Motor neuron (in vitro differentiated cells): Measurements from ENCODE around the gene CDH20. TPM values are rescaled to one million over a fixed set of nuclear protein-coding genes. Genes with fewer than 3 reads are reported as not detected.

Source experiments
- ATAC-seq, 8 experiments: fragments of 200-7000 bp; cut with Tn5 transposase; replicated peaks in 6 of 8; 2 replicates each; pipeline ENCODE4 v1.8.0; 2021; ENCODE audit warnings: mild to moderate bottlenecking in 8 of 8, moderate library complexity in 8 of 8
- H3K27ac ChIP-seq, 2 donors: fragments of 250-450 bp; sonication (Bioruptor Pico); 2 replicates each; pipeline ENCODE4 v1.9.0; 2021; ENCODE audit warnings: antibody characterized with exemption in 2 of 2, mild to moderate bottlenecking in 2 of 2, moderate library complexity in 1 of 2
- H3K4me1 ChIP-seq, 2 donors: fragments of 250-450 bp; sonication (Bioruptor Pico); replicated peaks in 1 of 2; 2 replicates each; pipeline ENCODE4 v1.6.1; 2021; ENCODE audit warnings: antibody characterized with exemption in 2 of 2, mild to moderate bottlenecking in 2 of 2, moderate library complexity in 1 of 2
- H3K4me3 ChIP-seq, 5 donors: fragments of 250-450 bp; sonication (Bioruptor Pico); 2 replicates each; pipeline ENCODE4 v1.9.0; 2021; ENCODE audit warnings: antibody characterized with exemption in 5 of 5, mild to moderate bottlenecking in 5 of 5, moderate library complexity in 4 of 5
- WGBS, 10 experiments: fragments of 450-650 bp; shearing (Covaris generic); methylation state at CpG; one replicate each; pipeline ENCODE4 v1.0.0; 2022; 5-methylcytosine and 5-hydroxymethylcytosine counted together
- in situ Hi-C, 9 experiments: fragments of 400-800 bp; cut with MboI; loops; one replicate each; pipeline ENCODE4 v1.15.0; 2021; ENCODE audit warnings: low sequenced_read_pairs in 9 of 9, low pct_unique_long_range_greater_than_20kb in 2 of 9; ENCODE audit not compliant: unreplicated experiment in 9 of 9
- total RNA-seq, 8 experiments: library from RNA; unstranded; fragments of 300-600 nt; gene quantifications; 2 replicates each; pipeline versions ENCODE4 v1.2.3 to v1.2.4, GENCODE V29; 2022

The CDH20 gene
- total RNA-seq, 8 experiments from 2014 or later = 5.4 to 38.9 (median 8.8) TPM; not detected in 3

- peaks cover 7 to 22% of the 10 kb centered on the region in 2 donors for H3K4me1 ChIP-seq
- H3K4me3 ChIP-seq = no peak overlapping the region
- no peak overlapping the region for H3K27ac ChIP-seq
- WGBS, 10 experiments = 17 to 80% (median 51%) methylated on average over 1 to 3 of the region's 3 CpGs; no CpG with 5 or more reads in 3 of the 10 experiments
- ATAC-seq = peak in 5 of 8 experiments; percentile 33 to 81 (median 45)
- in situ Hi-C loops = loop anchor here in 8 of 9 experiments (10.0 to 25.0 kb wide), 7 partner anchors 160 to 1510 kb away; partner anchors contain the start of gene CDH20 (in 1 of the 8)
These were observed 164.2 kb downstream of the CDH20 start for GRCh38 chr18:61497422-61497821.

DNA sequence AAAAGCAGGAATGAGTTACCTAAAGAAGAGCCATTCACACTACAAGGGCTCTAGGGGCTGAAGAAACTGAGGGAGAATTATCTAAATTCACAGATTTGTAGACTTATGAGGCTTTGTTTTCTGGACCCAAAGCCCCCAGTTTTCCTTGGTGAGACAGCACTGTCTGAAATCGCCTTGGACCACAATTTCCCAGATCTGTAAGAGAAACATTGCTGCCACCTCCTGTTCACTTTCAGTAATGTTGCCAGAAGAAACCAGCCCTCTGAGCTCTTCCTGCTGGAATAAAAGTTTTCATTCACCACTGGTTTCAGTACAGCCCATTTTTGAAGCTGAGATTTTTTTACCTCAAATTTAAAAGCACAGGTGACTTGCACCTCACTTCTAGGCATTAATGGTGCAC is 169.2 kb downstream of the CDH20 start:
- in situ Hi-C loops = no loop called here
- no peak overlapping the region for H3K27ac ChIP-seq
- WGBS, 10 experiments = 0% methylated on average over 1 of the region's 1 CpG; no CpG with 5 or more reads in 4 of the 10 experiments
- peaks cover 5 to 14% of the 10 kb centered on the region in 2 donors for H3K4me1 ChIP-seq
- no peak overlapping the region for H3K4me3 ChIP-seq
- ATAC-seq = peak; percentile 64 to 81 (median 74)

DNA sequence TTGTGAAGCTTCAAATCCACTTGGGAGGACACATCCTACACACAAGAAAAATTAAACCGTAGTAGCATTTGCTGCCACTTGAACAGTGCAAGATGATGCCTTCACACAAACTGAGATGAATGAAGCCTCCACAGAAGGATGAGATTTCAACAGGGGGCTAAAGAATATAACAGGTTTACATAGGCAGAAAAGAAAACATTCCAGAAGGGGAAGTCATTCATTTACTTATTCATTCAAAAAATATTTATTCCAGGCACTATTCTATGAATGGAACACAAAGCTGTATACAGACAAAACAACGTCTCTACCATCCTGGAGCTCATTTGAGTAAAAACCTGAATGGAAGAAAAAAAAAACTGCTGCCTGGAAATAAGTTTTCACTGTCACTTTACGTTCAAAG is 170.5 kb downstream of the CDH20 start:
- H3K4me1 ChIP-seq = peaks cover 5 to 10% of the 10 kb centered on the region in 2 donors
- H3K27ac ChIP-seq = no peak overlapping the region
- 20 to 67% (median 55%) methylated on average over 2 to 3 of the region's 3 CpGs; no CpG with 5 or more reads in 1 of the 10 experiments for WGBS, 10 experiments
- no peak overlapping the region for H3K4me3 ChIP-seq
- in situ Hi-C loops = no loop called here
- peak in 1 of 8 experiments; percentile 34 for ATAC-seq

GRCh38 chr18:61528961-61529360 is 195.7 kb downstream of the CDH20 start:
- peak in 1 of 8 experiments; percentile 19 for ATAC-seq
- Histone ChIP-seq H3K4me1 (peaks cover 0 to 3% of the 10 kb centered on the region in 2 donors), H3K4me3 (no peak overlapping the region), H3K27ac (no peak overlapping the region)
- WGBS, 10 experiments = 60 to 90% (median 80%) methylated on average over 1 to 6 of the region's 6 CpGs; no CpG with 5 or more reads in 1 of the 10 experiments
- in situ Hi-C loops = no loop called here

- no peak for ATAC-seq
- Histone ChIP-seq H3K4me3 (no peak overlapping the region), H3K4me1 (peaks cover 0 to 3% of the 10 kb centered on the region in 2 donors), H3K27ac (no peak overlapping the region)
- in situ Hi-C loops = no loop called here
- 0 to 100% (median 78%) methylated on average over 1 to 4 of the region's 4 CpGs; no CpG with 5 or more reads in 2 of the 10 experiments for WGBS, 10 experiments
These were observed 197.5 kb downstream of the CDH20 start for GRCh38 chr18:61530681-61531080.

DNA sequence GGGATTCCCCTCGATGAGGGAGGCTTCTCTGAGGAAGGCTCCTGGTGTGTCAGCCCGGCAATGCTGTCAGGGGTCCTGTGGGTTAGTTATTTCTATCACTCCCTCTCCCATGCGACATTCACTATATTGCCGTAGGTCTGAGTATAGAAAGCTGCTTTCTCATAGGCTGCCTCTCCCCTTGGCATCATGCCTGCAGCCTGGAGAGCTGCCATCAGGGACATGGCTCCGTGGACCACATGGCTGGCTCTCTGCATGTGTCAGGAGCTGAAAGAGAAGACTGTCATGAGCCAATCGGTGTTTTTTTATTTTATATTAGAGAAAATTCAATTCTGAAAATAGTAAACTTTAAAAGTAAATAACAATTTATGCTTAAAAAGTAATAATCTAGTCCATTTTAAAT is 198.0 kb downstream of the CDH20 start:
- H3K27ac ChIP-seq = no peak overlapping the region
- ATAC-seq = no peak
- no peak overlapping the region for H3K4me3 ChIP-seq
- peaks cover 0 to 3% of the 10 kb centered on the region in 2 donors for H3K4me1 ChIP-seq
- in situ Hi-C loops = no loop called here
- 0 to 100% (median 79%) methylated on average over 1 to 5 of the region's 6 CpGs; no CpG with 5 or more reads in 1 of the 10 experiments for WGBS, 10 experiments

GRCh38 chr18:61531891-61532290 is 198.7 kb downstream of the CDH20 start:
- no peak for ATAC-seq
- Histone ChIP-seq H3K4me3 (no peak overlapping the region), H3K4me1 (peaks cover 0 to 3% of the 10 kb centered on the region in 2 donors), H3K27ac (no peak overlapping the region)
- in situ Hi-C loops = no loop called here
- 20 to 88% (median 70%) methylated on average over 2 of the region's 2 CpGs; no CpG with 5 or more reads in 3 of the 10 experiments for WGBS, 10 experiments

GRCh38 chr18:61535401-61535800 is 202.2 kb downstream of the CDH20 start:
- 0 to 100% (median 74%) methylated on average over 1 to 4 of the region's 4 CpGs; no CpG with 5 or more reads in 3 of the 10 experiments for WGBS, 10 experiments
- Histone ChIP-seq H3K4me3 (no peak overlapping the region), H3K4me1 (no peaks in the 10 kb centered on the region), H3K27ac (no peak overlapping the region)
- in situ Hi-C loops = no loop called here
- ATAC-seq = no peak

GRCh38 chr18:61541673-61542072 is 208.4 kb downstream of the CDH20 start:
- no peak overlapping the region for H3K4me3 ChIP-seq
- 70 to 100% (median 86%) methylated on average over 1 to 7 of the region's 7 CpGs; no CpG with 5 or more reads in 1 of the 10 experiments for WGBS, 10 experiments
- H3K27ac ChIP-seq = no peak overlapping the region
- in situ Hi-C loops = no loop called here
- peaks cover 6 to 14% of the 10 kb centered on the region in 2 donors for H3K4me1 ChIP-seq
- ATAC-seq = no peak

- peaks cover 6 to 14% of the 10 kb centered on the region in 2 donors for H3K4me1 ChIP-seq
- WGBS, 10 experiments = 0 to 91% (median 44%) methylated on average over 1 to 2 of the region's 2 CpGs; no CpG with 5 or more reads in 4 of the 10 experiments
- in situ Hi-C loops = no loop called here
- H3K27ac ChIP-seq = no peak overlapping the region
- ATAC-seq = no peak
- H3K4me3 ChIP-seq = no peak overlapping the region
These were observed 209.4 kb downstream of the CDH20 start for GRCh38 chr18:61542596-61542995.

DNA sequence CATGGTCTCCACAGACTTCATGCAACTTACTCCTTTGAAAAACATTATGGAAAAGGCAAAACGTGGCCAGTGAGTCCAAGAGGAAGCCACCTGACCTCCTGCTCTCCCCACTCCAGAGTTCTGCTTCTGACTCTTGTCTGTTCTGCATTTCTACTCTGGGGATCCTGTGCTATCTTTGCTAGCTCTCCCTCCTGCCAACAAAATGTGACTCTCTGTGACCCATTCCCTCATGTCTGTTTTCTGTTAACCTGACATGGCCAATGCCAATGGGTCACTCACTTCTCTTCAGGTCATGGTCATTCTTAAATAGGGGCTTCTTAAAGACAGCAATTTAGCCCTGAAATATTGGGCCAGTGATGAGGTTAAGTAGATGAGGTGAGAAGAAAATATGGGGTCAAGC is 210.3 kb downstream of the CDH20 start:
- WGBS, 10 experiments = 0 to 100% (median 60%) methylated on average over 1 of the region's 1 CpG; no CpG with 5 or more reads in 5 of the 10 experiments
- H3K4me3 ChIP-seq = no peak overlapping the region
- H3K4me1 ChIP-seq = peaks cover 6 to 14% of the 10 kb centered on the region in 2 donors
- no peak for ATAC-seq
- no peak overlapping the region for H3K27ac ChIP-seq
- in situ Hi-C loops = no loop called here

GRCh38 chr18:61544178-61544577 is 210.9 kb downstream of the CDH20 start:
- 35 to 88% (median 82%) methylated on average over 3 to 4 of the region's 10 CpGs; no CpG with 5 or more reads in 7 of the 10 experiments for WGBS, 10 experiments
- peaks cover 6 to 14% of the 10 kb centered on the region in 2 donors for H3K4me1 ChIP-seq
- peak in 4 of 8 experiments; percentile 45 to 95 (median 77) for ATAC-seq
- H3K27ac ChIP-seq = no peak overlapping the region
- H3K4me3 ChIP-seq = no peak overlapping the region
- in situ Hi-C loops = no loop called here

DNA sequence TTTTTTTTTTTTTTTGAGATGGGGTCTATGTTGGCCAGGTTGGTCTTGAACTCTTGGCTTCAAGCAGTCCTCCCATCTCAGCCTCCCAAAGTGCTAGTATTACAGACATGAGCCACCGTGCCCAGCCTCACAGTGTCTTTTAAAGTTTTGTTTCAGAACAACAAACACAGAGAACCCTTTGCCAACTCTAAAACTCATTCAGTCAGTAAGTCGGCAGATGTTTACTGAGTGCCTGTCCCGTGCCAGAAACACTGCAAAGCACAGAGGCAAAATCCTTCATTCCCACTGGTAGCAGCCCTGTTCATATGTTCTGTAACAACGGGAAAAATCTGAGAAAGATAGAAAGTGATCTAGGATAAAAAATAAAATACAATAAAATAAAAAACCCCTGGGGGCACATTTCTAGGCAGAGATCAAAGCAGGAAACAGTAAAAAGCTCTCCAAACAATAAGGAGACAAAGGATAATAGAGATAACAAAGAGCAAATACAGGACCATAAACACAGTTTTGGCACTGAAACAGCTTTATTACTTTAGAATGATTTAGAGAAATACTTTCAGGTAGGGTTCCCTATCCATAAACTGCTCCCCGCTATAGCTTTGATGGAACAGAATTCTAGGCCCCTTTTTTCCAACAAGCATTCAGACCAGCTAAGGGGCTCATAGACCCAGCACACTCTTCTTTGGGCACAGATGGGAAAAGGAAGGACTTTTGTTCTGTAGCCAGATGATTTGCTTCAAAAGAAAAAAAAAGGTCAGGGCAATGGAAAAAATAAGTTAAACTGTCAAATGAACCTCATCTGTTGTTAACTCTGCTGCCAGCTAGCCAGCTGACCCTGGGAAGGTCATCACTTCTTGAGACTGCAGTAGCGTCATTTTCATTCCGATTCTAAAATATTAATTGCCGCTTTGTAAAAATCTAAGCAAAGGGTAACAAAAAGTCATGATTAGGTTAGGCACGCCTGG is 212.3 kb downstream of the CDH20 start:
- 31 to 86% (median 67%) methylated on average over 2 to 9 of the region's 9 CpGs for WGBS, 10 experiments
- ATAC-seq = no peak

More for the DNA sequence above, 212.3 kb downstream of the CDH20 start:
- no peak overlapping the region for H3K4me3 ChIP-seq
- in situ Hi-C loops = no loop called here
- no peak overlapping the region for H3K27ac ChIP-seq
- peaks cover 6 to 14% of the 10 kb centered on the region in 2 donors for H3K4me1 ChIP-seq
